ENCODE measurements around the gene CUEDC1.

- no peak for TF ChIP-seq CTCF (IDR thresholded peaks at IDR 0.05)
- TF ChIP-seq POLR2A (IDR thresholded peaks at IDR 0.05), result no peak
Observed at GRCh38 chr17:57910462-57911420, 44.5 kb downstream of the CUEDC1 start.
